Neural cell (in vitro differentiated cells): ENCODE measurements around the gene TNPO2. TPM values are rescaled to one million over a fixed set of nuclear protein-coding genes. Genes with fewer than 3 reads are reported as not detected.

Experiments used
- H2AFZ ChIP-seq: fragments of 200-600, 300-800 bp; sonication (generic), shearing (Covaris generic); 2 replicates; pipeline ENCODE4 v1.6.0; 2014; ENCODE audit warnings: low read depth, mild to moderate bottlenecking, antibody characterized with exemption, low read length, moderate library complexity
- H3F3A ChIP-seq: fragments of 200-600 bp; shearing (Covaris generic); 2 replicates; pipeline ENCODE4 v1.6.1; 2016; ENCODE audit warnings: mild to moderate bottlenecking, moderate library complexity, mixed read lengths, antibody characterized with exemption, low read length; ENCODE audit not compliant: insufficient read depth, poor library complexity, severe bottlenecking
- H3K27ac ChIP-seq: fragments of 200-600, 300-800 bp; sonication (generic), shearing (Covaris generic); 2 replicates; pipeline ENCODE4 v1.5.1; 2014; ENCODE audit warnings: mild to moderate bottlenecking, low read length, moderate library complexity
- H3K27me3 ChIP-seq: fragments of 300-800, 200-600 bp; sonication (generic), shearing (Covaris generic); 2 replicates; pipeline ENCODE4 v1.6.0; 2014; ENCODE audit warnings: mild to moderate bottlenecking, low read depth, low read length, moderate library complexity; ENCODE audit not compliant: insufficient read depth
- H3K36me3 ChIP-seq: fragments of 300-800, 200-600 bp; sonication (generic), shearing (Covaris generic); 2 replicates; pipeline ENCODE4 v1.5.1; 2014; ENCODE audit warnings: mild to moderate bottlenecking, antibody characterized with exemption, low read length, moderate library complexity; ENCODE audit not compliant: insufficient read depth
- H3K4me2 ChIP-seq: fragments of 300-800, 200-600 bp; sonication (generic), shearing (Covaris generic); 2 replicates; pipeline ENCODE4 v1.6.0; 2014; ENCODE audit warnings: mild to moderate bottlenecking, low read length
- H3K4me3 ChIP-seq: fragments of 300-800, 200-600 bp; sonication (generic), shearing (Covaris generic); 2 replicates; pipeline ENCODE4 v1.5.1; 2014; ENCODE audit warnings: mild to moderate bottlenecking, low read length, moderate library complexity
- H3K79me2 ChIP-seq: fragments of 200-600 bp; shearing (Covaris generic); replicated peaks from 2 replicates; pipeline ENCODE4 v1.6.0; 2014; ENCODE audit warnings: mild to moderate bottlenecking, low read length, moderate library complexity; ENCODE audit not compliant: insufficient read depth
- H3K9ac ChIP-seq: fragments of 300-800, 200-600 bp; sonication (generic), shearing (Covaris generic); 2 replicates; pipeline ENCODE4 v1.6.1; 2016; ENCODE audit warnings: mild to moderate bottlenecking, low read length, mixed read lengths
- H3K9me2 ChIP-seq: fragments of 200-600 bp; shearing (Covaris generic); 2 replicates; pipeline ENCODE4 v1.6.1; 2016; ENCODE audit warnings: mild to moderate bottlenecking, low read length, mixed read lengths; ENCODE audit not compliant: insufficient read depth
- H3K9me3 ChIP-seq: fragments of 200-600, 300-800 bp; sonication (generic), shearing (Covaris generic); 2 replicates; pipeline ENCODE4 v1.6.1; 2016; ENCODE audit warnings: mild to moderate bottlenecking, mixed run types, low read length, moderate library complexity, mixed read lengths
- H4K20me1 ChIP-seq: fragments of 200-600 bp; shearing (Covaris generic); 2 replicates; pipeline ENCODE4 v1.6.1; 2016; ENCODE audit warnings: mild to moderate bottlenecking, mixed run types; ENCODE audit not compliant: insufficient read depth
- CTCF ChIP-seq: fragments of 450-650 bp; IDR thresholded peaks from 2 replicates; pipeline ENCODE4 v1.5.1; 2014; ENCODE audit warnings: antibody characterized with exemption, mild to moderate bottlenecking, moderate library complexity; ENCODE audit not compliant: poor library complexity, severe bottlenecking
- EP300 ChIP-seq: fragments of 450-650 bp; conservative IDR thresholded peaks from 2 replicates; pipeline ENCODE4 v1.6.1; 2014; ENCODE audit warnings: antibody characterized with exemption, mild to moderate bottlenecking, moderate library complexity; ENCODE audit not compliant: poor library complexity, severe bottlenecking
- EZH2 ChIP-seq: fragments of 200-600, 300-800 bp; shearing (Covaris generic), sonication (generic); IDR thresholded peaks from 2 replicates; pipeline ENCODE4 v1.6.1; 2014; ENCODE audit warnings: antibody characterized with exemption, low read length, borderline replicate concordance, mild to moderate bottlenecking; ENCODE audit not compliant: insufficient read depth, poor library complexity, severe bottlenecking
- POLR2AphosphoS5 ChIP-seq: IDR thresholded peaks from 2 replicates; pipeline ENCODE4 v1.6.1; 2012
- RAD21 ChIP-seq: fragments of 450-650 bp; conservative IDR thresholded peaks from 2 replicates; pipeline ENCODE4 v1.6.1; 2014; ENCODE audit warnings: antibody characterized with exemption, mild to moderate bottlenecking, moderate library complexity
- REST ChIP-seq: IDR thresholded peaks from 2 replicates; pipeline ENCODE4 v1.6.1; 2012; ENCODE audit warnings: borderline replicate concordance
- SMC3 ChIP-seq: fragments of 450-650 bp; conservative IDR thresholded peaks from 2 replicates; pipeline ENCODE4 v1.6.1; 2014; ENCODE audit warnings: antibody characterized with exemption, mild to moderate bottlenecking, moderate library complexity; ENCODE audit not compliant: poor library complexity
- TAF1 ChIP-seq: IDR thresholded peaks from 2 replicates; pipeline ENCODE4 v1.6.1; 2012; ENCODE audit warnings: low read depth
- polyA plus RNA-seq: library from polyadenylated mRNA; depleted of rRNA; stranded (reverse); fragments of >200 nt; gene quantifications from 2 replicates; pipeline ENCODE4 v1.2.3, GENCODE V29; 2014

TNPO2 gene
- polyA plus RNA-seq, 1 donor from 2014 or later: 98.6 TPM

- no peak overlapping the region for H3K4me3 ChIP-seq
- H3F3A ChIP-seq: no peaks in the 10 kb centered on the region
- H4K20me1 ChIP-seq: no peaks in the 10 kb centered on the region
- H3K9me3 ChIP-seq: no peaks in the 10 kb centered on the region
- H3K79me2 ChIP-seq: no peaks in the 10 kb centered on the region
- H3K9me2 ChIP-seq: no peaks in the 10 kb centered on the region
- H3K27ac ChIP-seq: no peak overlapping the region
- TF ChIP-seq RAD21 (no peak), TAF1 (no peak)
- H3K27me3 ChIP-seq: no peaks in the 10 kb centered on the region
- no peak overlapping the region for H2AFZ ChIP-seq
- H3K4me2 ChIP-seq: no peak overlapping the region
- H3K36me3 ChIP-seq: no peaks in the 10 kb centered on the region
- H3K9ac ChIP-seq: no peak overlapping the region
These were observed 65.8 kb downstream of the TNPO2 start for GRCh38 chr19:12657966-12658365.

- no peaks in the 10 kb centered on the region for H3F3A ChIP-seq
- H3K4me2 ChIP-seq: no peak overlapping the region
- no peak overlapping the region for H3K9ac ChIP-seq
- no peaks in the 10 kb centered on the region for H3K36me3 ChIP-seq
- no peaks in the 10 kb centered on the region for H3K9me2 ChIP-seq
- H3K9me3 ChIP-seq: no peaks in the 10 kb centered on the region
- H3K27ac ChIP-seq: no peak overlapping the region
- H2AFZ ChIP-seq: no peak overlapping the region
- no peak overlapping the region for H3K4me3 ChIP-seq
- no peaks in the 10 kb centered on the region for H3K79me2 ChIP-seq
- H3K27me3 ChIP-seq: no peaks in the 10 kb centered on the region
- no peaks in the 10 kb centered on the region for H4K20me1 ChIP-seq
- TF ChIP-seq RAD21: no peak
These were observed 66.7 kb downstream of the TNPO2 start for GRCh38 chr19:12656899-12657571.

GRCh38 chr19:12655546-12655945 lies 68.2 kb downstream of the TNPO2 start:
- Histone ChIP-seq H3K36me3 (no peaks in the 10 kb centered on the region), H2AFZ (no peak overlapping the region), H3K9me2 (no peaks in the 10 kb centered on the region), H3K27ac (no peak overlapping the region), H3K4me3 (no peak overlapping the region), H3K4me2 (no peak overlapping the region), H4K20me1 (no peaks in the 10 kb centered on the region), H3K27me3 (no peaks in the 10 kb centered on the region), H3K9ac (no peak overlapping the region), H3F3A (no peaks in the 10 kb centered on the region), H3K9me3 (no peaks in the 10 kb centered on the region), H3K79me2 (no peaks in the 10 kb centered on the region)
- no peak for TF ChIP-seq POLR2AphosphoS5
- TF ChIP-seq EP300: no peak
- TF ChIP-seq SMC3: no peak
- no peak for TF ChIP-seq TAF1
- TF ChIP-seq RAD21: no peak
- TF ChIP-seq EZH2: no peak
- TF ChIP-seq CTCF: no peak
- no peak for TF ChIP-seq REST
